ENCODE measurements around the gene TLR6.
"Not testable (repeated sequence)": the region's sequence is repeated elsewhere in the genome, so short reads cannot be mapped to it uniquely, and the experiment has no call there.

TLR6 gene

GRCh38 chr4:38820329-38821061 lies 36.1 kb downstream of the TLR6 start:
- no peak for DNase-seq

- no peak for DNase-seq
Measured at GRCh38 chr4:38819569-38819968, 37.0 kb downstream of the TLR6 start.

GRCh38 chr4:38818441-38818976 lies 38.1 kb downstream of the TLR6 start:
- no peak for DNase-seq

GRCh38 chr4:38815885-38816782 lies 40.5 kb downstream of the TLR6 start:
- DNase-seq: peak; percentile 16

- DNase-seq: no peak
Measured at GRCh38 chr4:38814386-38814785, 42.2 kb downstream of the TLR6 start.

GRCh38 chr4:38811297-38811696 lies 45.3 kb downstream of the TLR6 start:
- DNase-seq: no peak

GRCh38 chr4:38807462-38807861 lies 49.2 kb downstream of the TLR6 start:
- DNase-seq: not testable (repeated sequence)

- not testable (repeated sequence) for DNase-seq
Measured at GRCh38 chr4:38806251-38806650, 50.4 kb downstream of the TLR6 start.

- peak; percentile 25 for DNase-seq
Measured at GRCh38 chr4:38805530-38806145, 51.0 kb downstream of the TLR6 start.

GRCh38 chr4:38804654-38805295 lies 51.8 kb downstream of the TLR6 start, which contains the start of gene TLR1:
Gene TLR1 (minus strand): TSS chr4:38804791. CDS start chr4:38798831, 5,960 bp downstream.
- DNase-seq: peak; percentile 44

- DNase-seq: no peak
Measured at GRCh38 chr4:38803833-38804653, 52.6 kb downstream of the TLR6 start.

- no peak for DNase-seq
Measured at GRCh38 chr4:38802561-38803355, 53.9 kb downstream of the TLR6 start.

- DNase-seq: no peak
Measured at GRCh38 chr4:38800961-38801450, 55.6 kb downstream of the TLR6 start.

- DNase-seq: no peak
Measured at GRCh38 chr4:38800366-38800765, 56.3 kb downstream of the TLR6 start.

GRCh38 chr4:38795087-38795486 lies 61.5 kb downstream of the TLR6 start:
- no peak for DNase-seq

GRCh38 chr4:38794051-38794450 lies 62.6 kb downstream of the TLR6 start:
- no peak for DNase-seq

- DNase-seq: no peak
Measured at GRCh38 chr4:38791010-38791409, 65.6 kb downstream of the TLR6 start.

GRCh38 chr4:38788317-38788716 lies 68.3 kb downstream of the TLR6 start:
- DNase-seq: no peak

GRCh38 chr4:38787693-38788092 lies 68.9 kb downstream of the TLR6 start:
- no peak for DNase-seq

- DNase-seq: no peak
Measured at GRCh38 chr4:38785901-38786402, 70.7 kb downstream of the TLR6 start.

Measured in HCEC 1CT (cell line).